T follicular helper cell (primary cell): ENCODE measurements around the gene DNAJA3.
A peak's percentile ranks its signal among the peaks of the same experiment; 100 is the strongest.
"Not testable (repeated sequence)": the region's sequence is repeated elsewhere in the genome, so short reads cannot be mapped to it uniquely, and the experiment has no call there.

Experiments
- DNase-seq: peaks from one replicate; pipeline ENCODE4 v3.0.0-alpha.2; 2020; ENCODE audit warnings: low read depth

Gene DNAJA3

DNA sequence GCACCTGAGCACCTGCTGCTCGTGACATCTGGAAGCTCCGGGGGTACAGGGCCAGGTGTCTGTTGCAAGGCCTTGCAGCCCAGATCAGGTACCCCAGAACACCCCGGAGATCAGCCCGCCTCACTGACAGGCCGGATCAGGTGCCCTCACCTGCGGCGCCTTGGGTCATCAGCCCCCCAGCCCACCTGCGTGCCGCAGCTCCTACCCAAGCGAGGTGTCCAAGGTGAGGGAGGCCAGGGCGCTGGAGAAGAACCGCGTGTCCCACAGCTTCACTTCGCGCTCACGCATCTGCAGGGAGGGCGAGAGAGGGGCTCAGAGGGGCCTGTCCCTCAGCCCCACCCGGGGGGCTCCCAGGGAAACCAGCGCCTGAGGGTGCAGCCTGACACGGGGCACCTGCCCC is 37.9 kb upstream of the DNAJA3 start:
- DNase-seq: no peak

DNA sequence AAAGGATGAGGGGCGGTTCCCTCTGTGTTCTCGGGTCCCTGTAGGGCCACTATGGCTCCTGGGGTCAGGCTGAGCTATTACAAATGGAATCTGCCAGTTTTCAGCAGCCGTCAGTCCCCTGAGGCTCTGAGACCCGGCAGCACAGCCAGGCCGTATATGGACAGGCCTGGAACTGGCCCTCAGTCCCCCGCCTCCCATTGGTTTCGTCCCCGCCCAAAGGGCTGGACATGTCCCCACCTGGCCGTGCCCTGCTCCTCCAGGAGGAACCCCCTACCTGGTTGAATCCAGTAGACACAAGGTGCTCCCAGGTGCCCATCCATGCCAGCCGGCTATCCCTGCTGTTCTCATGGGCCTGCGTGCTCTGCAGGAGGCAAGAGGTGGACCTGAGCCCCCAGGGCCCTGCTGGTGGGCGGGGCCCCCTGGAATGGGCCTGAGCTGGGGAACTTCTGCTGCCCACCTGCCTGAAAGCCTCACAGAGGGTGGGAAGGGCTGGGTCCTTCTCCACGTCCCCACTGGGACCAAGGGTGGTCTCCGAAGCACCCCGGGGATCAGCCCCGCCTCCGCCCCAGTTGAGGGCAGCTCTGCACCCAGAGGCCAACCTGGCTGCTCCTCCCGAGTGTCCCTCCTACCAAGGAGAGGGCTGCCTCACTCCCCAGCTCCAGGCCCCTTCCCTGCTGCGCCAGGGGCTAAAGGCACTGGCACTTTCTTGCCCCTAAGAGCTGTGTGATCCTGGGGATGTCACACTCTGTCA is 37.2 kb upstream of the DNAJA3 start:
- no peak for DNase-seq

GRCh38 chr16:4389051-4389955 is 36.4 kb upstream of the DNAJA3 start:
- DNase-seq: no peak

DNA sequence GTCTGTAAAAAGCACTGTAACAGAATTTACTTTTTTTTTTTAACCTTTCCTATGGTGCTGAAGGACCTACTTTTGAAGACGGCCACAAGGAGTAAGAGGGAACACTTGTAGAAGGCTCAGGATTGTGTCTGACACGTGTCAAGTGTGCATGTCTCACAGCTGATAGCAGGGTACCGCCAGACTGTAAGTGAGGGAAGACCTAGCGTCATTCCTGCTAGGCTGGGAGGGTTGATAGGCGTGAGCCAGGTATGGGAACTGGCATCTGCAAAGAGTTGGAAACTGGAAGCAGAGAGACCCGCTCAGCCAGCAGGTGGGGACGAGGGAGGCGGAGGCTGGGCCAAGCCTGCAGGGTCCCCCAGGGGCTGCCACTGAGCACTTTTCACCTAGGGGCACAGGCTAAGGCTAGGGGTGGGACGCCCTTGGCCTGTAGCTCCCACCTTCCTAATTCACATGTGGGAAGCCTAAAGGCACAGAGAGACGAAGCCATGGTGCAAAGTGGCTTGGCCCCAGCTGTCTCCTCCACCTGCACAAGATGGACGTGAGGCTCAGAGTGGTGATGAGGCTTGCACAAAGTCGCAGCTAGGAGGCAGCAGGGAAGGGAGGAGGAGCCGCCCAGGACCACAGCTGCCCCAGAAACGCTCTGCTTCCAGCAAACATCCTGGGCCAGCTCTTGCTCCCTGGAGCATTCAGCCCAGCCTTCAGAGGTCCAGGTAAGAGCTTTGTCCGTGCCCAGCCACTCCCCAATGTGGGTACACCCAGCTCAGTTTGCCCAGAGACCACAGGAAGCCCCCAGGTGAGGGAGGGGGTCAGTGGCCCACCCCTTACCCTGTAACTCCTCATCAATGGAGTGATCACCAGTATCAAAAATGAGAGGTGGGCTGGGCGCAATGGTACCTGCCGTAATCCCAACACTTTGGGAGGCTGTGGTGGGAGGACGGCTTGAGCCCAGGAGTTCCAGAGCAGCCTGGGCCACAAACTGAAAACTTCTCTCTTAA is 35.1 kb upstream of the DNAJA3 start:
- no peak for DNase-seq

GRCh38 chr16:4391631-4392381 is 33.9 kb upstream of the DNAJA3 start:
- DNase-seq: no peak

- no peak for DNase-seq
These were observed 33.1 kb upstream of the DNAJA3 start for GRCh38 chr16:4392382-4393239.

GRCh38 chr16:4393240-4393600 is 32.4 kb upstream of the DNAJA3 start:
- no peak for DNase-seq

- not testable (repeated sequence) for DNase-seq
These were observed 31.8 kb upstream of the DNAJA3 start for GRCh38 chr16:4393850-4394249.

DNA sequence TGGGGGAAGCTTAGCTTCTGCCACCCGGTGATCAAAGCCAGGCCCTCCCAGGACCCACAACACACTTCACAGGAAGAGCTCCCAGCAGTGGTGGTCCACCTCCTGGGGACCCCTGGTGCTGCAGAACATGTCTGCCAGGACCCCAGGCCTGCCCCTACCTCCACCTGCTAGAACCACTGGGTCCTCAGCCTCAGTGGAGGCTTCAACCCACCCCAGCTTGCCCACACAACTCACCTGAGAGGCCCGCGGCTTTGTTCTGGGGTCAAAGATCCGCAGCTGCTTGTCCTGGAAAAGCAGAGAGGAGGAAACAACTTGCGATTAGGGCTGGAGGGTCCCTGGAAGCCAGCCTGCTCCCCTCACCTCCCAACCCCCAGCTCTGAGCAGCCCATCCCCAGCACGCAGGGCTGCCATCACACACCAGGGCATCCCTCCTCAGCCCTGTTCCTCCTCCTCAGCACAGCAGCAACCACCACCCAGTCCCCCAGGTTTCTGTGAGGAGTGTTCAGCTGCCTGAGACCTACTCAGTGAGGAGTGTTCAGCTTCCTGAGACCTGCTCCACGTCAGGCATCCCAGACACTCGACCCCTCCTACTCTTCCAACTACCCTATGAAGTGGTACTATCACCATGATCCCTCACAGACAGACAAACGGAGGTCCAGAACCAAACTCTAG is 30.5 kb upstream of the DNAJA3 start:
- DNase-seq: no peak

DNA sequence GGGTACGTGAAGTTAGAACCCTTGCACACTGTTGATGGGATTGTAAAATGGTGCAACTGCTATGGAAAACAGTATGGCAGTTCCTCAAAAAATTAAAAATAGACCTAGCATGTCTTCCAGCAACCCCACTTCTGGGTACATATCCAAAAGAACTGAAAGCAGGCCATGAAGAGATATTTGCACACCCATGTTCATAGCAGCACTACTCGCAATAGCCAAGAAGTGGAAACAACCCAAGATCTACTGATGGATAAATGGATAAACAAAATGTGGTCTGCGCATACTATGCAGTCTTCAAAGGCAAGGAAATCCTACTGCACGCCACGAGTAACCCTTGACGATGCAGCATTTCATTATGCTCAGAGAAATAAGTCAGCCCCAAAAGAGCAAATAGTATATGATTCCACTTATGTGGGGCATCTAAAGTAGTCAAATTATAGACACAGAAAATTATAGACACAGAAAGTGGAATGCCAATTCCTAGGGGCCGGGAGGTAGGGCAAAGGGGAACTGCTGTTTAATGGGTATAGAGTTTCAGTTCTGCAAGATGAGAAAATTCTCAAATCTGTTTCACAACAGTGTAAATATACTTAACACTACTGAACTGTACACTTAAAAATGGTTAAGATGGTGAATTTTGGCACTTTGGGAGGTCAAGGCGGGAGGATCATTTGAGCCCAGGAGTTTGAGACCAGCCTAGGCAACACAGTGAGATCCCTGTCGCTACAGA is 26.5 kb upstream of the DNAJA3 start:
- DNase-seq: no peak

- DNase-seq: no peak
These were observed 24.6 kb upstream of the DNAJA3 start for GRCh38 chr16:4401094-4401501.

GRCh38 chr16:4401510-4401909 is 24.2 kb upstream of the DNAJA3 start:
- no peak for DNase-seq

DNA sequence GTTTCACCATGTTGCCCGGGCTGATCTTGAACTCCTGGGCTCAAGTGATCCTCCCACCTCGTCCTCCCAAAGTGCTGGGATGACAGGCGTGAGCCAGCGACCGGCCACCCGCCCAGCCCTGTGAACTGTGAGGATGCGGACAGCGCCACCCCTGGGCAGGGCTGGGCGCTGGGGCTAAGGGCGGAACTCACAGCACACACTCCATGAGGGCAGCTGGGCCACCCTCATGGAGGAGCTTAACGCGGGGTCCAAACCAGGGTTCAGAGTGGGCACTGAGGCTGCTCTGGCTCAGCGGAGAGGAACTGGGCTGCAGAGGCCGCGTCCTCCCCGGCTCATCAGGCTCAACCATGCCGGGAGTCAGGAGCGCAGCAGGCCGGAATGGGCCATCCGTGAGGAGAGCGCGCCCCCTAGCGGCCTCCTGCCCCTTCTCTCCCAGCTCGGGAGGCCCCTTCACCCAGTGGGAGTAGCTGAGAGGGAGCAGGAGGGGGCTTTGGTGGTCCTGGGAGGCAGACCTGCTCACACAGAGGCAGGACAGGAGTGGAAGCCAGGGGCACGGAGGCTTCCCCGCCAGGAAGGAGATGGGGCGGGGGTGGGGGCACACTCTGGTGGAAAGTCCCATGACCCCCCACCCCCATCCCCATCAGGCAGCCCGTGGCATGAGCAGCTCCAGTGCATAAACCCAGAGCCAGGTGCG is 23.1 kb upstream of the DNAJA3 start:
- DNase-seq: peak; percentile 49

DNA sequence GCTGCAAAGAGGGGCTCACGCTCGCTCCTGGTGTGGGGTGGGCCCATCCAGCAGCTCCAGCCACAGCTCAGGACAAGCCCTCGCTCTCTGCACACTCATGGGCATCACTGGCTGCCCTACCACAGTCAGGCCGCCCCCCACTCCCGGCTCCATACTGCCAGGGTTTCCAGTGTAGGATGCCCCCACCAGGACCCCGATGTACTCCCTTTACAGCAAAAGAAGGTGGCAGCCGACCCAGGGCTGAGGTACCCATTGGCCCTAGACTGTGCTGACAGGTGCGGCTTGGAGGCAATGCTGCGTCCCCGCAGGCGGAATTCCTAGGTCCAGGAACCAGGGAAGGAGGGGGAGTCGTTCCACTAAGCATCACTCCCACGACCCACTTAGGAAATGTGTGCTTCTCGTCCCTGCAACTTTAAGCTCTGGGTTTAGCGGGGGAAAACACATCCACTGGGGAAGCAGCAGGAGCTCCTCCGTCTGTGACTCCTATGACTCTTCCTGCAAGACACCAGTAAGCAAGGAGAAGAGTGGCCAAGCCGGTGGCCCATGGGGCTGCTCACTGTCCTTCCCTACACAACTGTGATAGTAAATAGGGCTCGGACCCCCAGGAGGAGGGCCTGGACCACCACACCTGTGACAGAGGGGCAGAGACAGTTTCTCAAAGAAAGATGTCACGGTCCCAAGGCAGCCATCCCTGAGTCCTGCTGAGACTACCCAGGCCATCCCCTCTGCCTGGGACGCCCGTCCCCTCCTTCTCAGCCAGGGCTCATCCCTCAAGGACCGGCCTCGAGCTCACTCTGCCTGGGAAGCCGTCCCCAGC is 22.3 kb upstream of the DNAJA3 start:
- DNase-seq: no peak

- DNase-seq: no peak
These were observed 21.3 kb upstream of the DNAJA3 start for GRCh38 chr16:4404247-4404966.

DNA sequence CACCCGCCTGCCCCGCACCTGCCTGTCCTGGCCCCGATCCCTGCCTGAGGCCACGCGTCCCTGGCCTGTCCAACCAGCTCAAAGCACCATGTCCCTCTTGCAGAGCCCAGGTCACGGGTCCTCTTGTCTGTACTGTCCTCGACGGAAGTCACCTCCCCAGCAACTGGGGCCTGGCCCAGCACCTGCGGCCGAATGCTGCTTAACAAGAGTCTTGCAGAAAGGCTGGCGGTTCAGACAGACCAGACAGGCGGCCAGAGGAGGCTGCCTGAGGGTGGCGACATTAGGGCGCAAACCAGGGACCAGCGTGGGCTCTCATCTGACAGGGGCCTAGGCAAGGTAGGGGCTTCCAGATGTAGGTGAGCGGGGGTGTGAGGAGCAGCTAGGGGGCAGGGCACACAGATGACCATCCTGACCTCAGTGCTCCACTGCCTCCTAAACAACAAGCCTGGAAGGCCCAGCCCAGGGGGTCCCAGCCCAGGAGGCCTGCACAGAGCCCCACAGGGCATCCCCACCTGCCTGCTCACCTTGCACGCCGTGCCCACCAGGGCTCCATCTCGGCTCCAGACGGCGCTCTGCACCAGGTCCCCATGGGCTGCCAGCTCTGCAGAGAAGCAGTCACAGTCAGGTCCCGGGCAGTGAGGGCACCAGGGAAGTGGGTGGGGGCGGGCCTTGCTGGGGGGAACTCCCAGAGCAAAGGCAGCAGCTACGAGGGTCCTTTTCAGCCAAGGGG is 20.5 kb upstream of the DNAJA3 start:
- no peak for DNase-seq
